ENCODE results near the gene ALS2.
"Not testable (repeated sequence)": the region's sequence is repeated elsewhere in the genome, so short reads cannot be mapped to it uniquely, and the experiment has no call there.

The ALS2 gene

GRCh38 chr2:201793631-201794030 is 12.9 kb upstream of the ALS2 start:
- DNase-seq = no peak

- no peak for DNase-seq
Measured at GRCh38 chr2:201790989-201791388, 10.3 kb upstream of the ALS2 start.

GRCh38 chr2:201790291-201790690 is 9.6 kb upstream of the ALS2 start:
- no peak for DNase-seq

GRCh38 chr2:201789395-201789794 is 8.7 kb upstream of the ALS2 start:
- DNase-seq = no peak

- no peak for DNase-seq
Measured at GRCh38 chr2:201788371-201788770, 7.6 kb upstream of the ALS2 start.

GRCh38 chr2:201786471-201786870 is 5.7 kb upstream of the ALS2 start:
- no peak for DNase-seq

- DNase-seq = no peak
Measured at GRCh38 chr2:201785135-201785534, 4.4 kb upstream of the ALS2 start.

GRCh38 chr2:201784563-201784962 is 3.8 kb upstream of the ALS2 start:
- no peak for DNase-seq

- DNase-seq = peak in 1 of 2 donors; percentile 6
Measured at GRCh38 chr2:201781557-201782051, 871 bp upstream of the ALS2 start.

GRCh38 chr2:201779901-201780673 is 646 bp downstream of the ALS2 start:
- no peak for DNase-seq

GRCh38 chr2:201777869-201778268 is 2.9 kb downstream of the ALS2 start:
- no peak for DNase-seq

GRCh38 chr2:201777043-201777442 is 3.7 kb downstream of the ALS2 start:
- DNase-seq = no peak

- DNase-seq = no peak
Measured at GRCh38 chr2:201775326-201775725, 5.4 kb downstream of the ALS2 start.

- DNase-seq = no peak
Measured at GRCh38 chr2:201774546-201774945, 6.2 kb downstream of the ALS2 start.

- no peak for DNase-seq
Measured at GRCh38 chr2:201773990-201774389, 6.7 kb downstream of the ALS2 start.

GRCh38 chr2:201769666-201770373 is 10.9 kb downstream of the ALS2 start:
- DNase-seq = no peak

GRCh38 chr2:201768918-201769317 is 11.8 kb downstream of the ALS2 start:
- DNase-seq = no peak

GRCh38 chr2:201765799-201766198 is 14.9 kb downstream of the ALS2 start:
- no peak for DNase-seq

GRCh38 chr2:201764469-201764868 is 16.3 kb downstream of the ALS2 start:
- DNase-seq = not testable (repeated sequence)

GRCh38 chr2:201761101-201761500 is 19.6 kb downstream of the ALS2 start:
- no peak for DNase-seq

- no peak for DNase-seq
Measured at GRCh38 chr2:201759567-201759966, 21.2 kb downstream of the ALS2 start.

GRCh38 chr2:201758873-201759272 is 21.9 kb downstream of the ALS2 start:
- no peak for DNase-seq

GRCh38 chr2:201758234-201758633 is 22.5 kb downstream of the ALS2 start:
- no peak for DNase-seq

GRCh38 chr2:201754717-201755415 is 25.9 kb downstream of the ALS2 start:
- DNase-seq = no peak

Measured in CD4-positive, alpha-beta T cell treated with Interleukin-1 beta for 1 hour (primary cell).